RKO (cell line): ENCODE measurements around the gene SREBF1.

ENCODE experiments used
- DNase-seq: peaks from one replicate; pipeline ENCODE4 v3.0.0-alpha.2; 2016; ENCODE audit warnings: low spot score

SREBF1 gene

GRCh38 chr17:17779015-17779611 is 57.7 kb downstream of the SREBF1 start:
- DNase-seq = no peak

GRCh38 chr17:17778308-17779014 is 58.3 kb downstream of the SREBF1 start:
- no peak for DNase-seq

- DNase-seq = no peak
Observed at GRCh38 chr17:17776889-17777288, 59.9 kb downstream of the SREBF1 start.

- DNase-seq = peak; percentile 52
Observed at GRCh38 chr17:17774009-17774881, 62.5 kb downstream of the SREBF1 start.

GRCh38 chr17:17772231-17772630 is 64.6 kb downstream of the SREBF1 start:
- DNase-seq = no peak

- DNase-seq = no peak
Observed at GRCh38 chr17:17771498-17772201, 65.1 kb downstream of the SREBF1 start.

- no peak for DNase-seq
Observed at GRCh38 chr17:17770632-17771044, 66.1 kb downstream of the SREBF1 start.

GRCh38 chr17:17769869-17770631 is 66.7 kb downstream of the SREBF1 start:
- DNase-seq = no peak

- DNase-seq = no peak
Observed at GRCh38 chr17:17768424-17769088, 68.2 kb downstream of the SREBF1 start.

GRCh38 chr17:17767887-17768418 is 68.8 kb downstream of the SREBF1 start:
- DNase-seq = no peak

- DNase-seq = no peak
Observed at GRCh38 chr17:17767154-17767869, 69.5 kb downstream of the SREBF1 start.

- no peak for DNase-seq
Observed at GRCh38 chr17:17766744-17767120, 70.1 kb downstream of the SREBF1 start.

GRCh38 chr17:17766077-17766743 is 70.6 kb downstream of the SREBF1 start:
- no peak for DNase-seq

- no peak for DNase-seq
Observed at GRCh38 chr17:17765359-17766076, 71.3 kb downstream of the SREBF1 start.

GRCh38 chr17:17763734-17764133 is 73.1 kb downstream of the SREBF1 start:
- no peak for DNase-seq

GRCh38 chr17:17763136-17763535 is 73.7 kb downstream of the SREBF1 start:
- no peak for DNase-seq

- DNase-seq = no peak
Observed at GRCh38 chr17:17762744-17763105, 74.1 kb downstream of the SREBF1 start.
